Activated naive CD4-positive, alpha-beta T cell treated with anti-CD3 and anti-CD28 coated beads, Interleukin-2, amount 50 U/mL, for 72 hours (primary cell): Measurements from ENCODE around the gene DNAJC18. TPM values are rescaled to one million over a fixed set of nuclear protein-coding genes. Genes with fewer than 3 reads are reported as not detected.

ENCODE experiments used
- ATAC-seq, 2 donors: fragments of 150-1000 bp; cut with Tn5 transposase; 2 replicates each; pipeline ENCODE4 v1.10.0; 2021; ENCODE audit warnings: mild to moderate bottlenecking in 2 of 2, moderate library complexity in 2 of 2
- DNase-seq, 2 donors: peaks; one replicate each; pipeline ENCODE4 v3.0.0; 2021 to 2022; ENCODE audit warnings: low spot score in 2 of 2
- H3K27ac Mint-ChIP-seq, 2 donors: one replicate each; pipeline ENCODE4 v1.8.0; 2022; ENCODE audit warnings: mild to moderate bottlenecking in 2 of 2, mixed read lengths in 2 of 2
- H3K36me3 Mint-ChIP-seq, 2 donors: one replicate each; pipeline ENCODE4 v1.8.0; 2022; ENCODE audit warnings: mixed read lengths in 2 of 2
- H3K9me3 Mint-ChIP-seq, 2 donors: one replicate each; pipeline ENCODE4 v1.8.0; 2022; ENCODE audit warnings: mixed read lengths in 2 of 2
- total RNA-seq, 2 donors: library from RNA; stranded (reverse); gene quantifications; one replicate each; pipeline ENCODE4 v1.2.3, GENCODE V29; 2022

Gene DNAJC18
- total RNA-seq, 2 donors from 2014 or later = 13.5 to 47.3 TPM

DNA sequence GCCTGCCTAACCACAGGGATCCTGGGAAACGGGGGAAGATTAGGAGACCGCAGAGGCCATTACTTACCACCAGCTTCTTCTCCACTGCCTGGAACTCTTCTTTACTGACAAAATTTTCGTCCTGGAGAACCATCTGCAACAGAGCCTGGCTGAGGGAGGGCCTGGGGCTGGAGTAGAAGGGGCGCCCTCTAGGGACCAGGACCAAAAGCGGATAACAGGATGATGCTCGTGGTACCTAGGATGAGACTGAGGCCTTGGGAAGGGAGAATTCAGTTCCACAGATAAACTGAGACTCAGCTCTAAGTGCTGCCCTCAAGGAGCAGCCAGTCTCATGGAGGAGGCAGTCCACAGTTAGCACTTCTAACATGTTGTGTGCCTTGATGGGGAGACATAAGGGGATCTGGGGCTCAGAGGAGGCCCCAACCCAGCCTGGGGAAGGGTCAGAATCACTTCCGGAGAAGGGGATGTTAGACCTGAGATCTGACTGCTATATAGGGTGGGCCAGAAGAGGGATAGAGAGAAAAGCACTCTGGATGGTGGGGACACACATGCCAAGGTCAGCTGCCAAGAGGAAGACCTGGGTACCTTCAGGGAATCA lies 36.7 kb downstream of the DNAJC18 start:
- no peaks in the 10 kb centered on the region for H3K9me3 Mint-ChIP-seq
- DNase-seq = peak in 1 of 2 donors; percentile 26
- no peak for ATAC-seq
- H3K27ac Mint-ChIP-seq = peak overlapping the region; percentile 24 to 92
- peaks cover 0 to 5% of the 10 kb centered on the region in 2 donors for H3K36me3 Mint-ChIP-seq

DNA sequence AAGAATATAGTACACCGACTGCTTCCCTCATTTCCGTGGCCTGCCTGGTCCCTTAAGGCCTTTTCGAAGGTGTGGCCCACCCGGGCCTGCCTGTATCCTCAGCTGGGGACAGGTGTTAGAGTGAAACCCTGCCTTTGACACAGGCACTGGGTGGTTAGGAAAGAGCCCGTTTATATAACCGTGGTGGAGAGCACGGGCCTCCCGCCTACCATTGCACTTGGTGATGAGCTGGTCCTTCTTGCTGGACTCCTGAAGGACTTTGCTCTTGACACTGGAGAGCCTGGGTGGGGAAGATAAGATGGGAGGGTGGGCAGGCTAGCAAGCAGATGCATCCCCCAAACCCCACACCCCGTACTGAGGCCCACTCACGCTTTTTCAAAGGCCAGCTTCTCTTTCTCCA lies 37.8 kb downstream of the DNAJC18 start:
- no peaks in the 10 kb centered on the region for H3K9me3 Mint-ChIP-seq
- H3K27ac Mint-ChIP-seq = no peak overlapping the region
- no peak for ATAC-seq
- peaks cover 5 to 9% of the 10 kb centered on the region in 2 donors for H3K36me3 Mint-ChIP-seq
- no peak for DNase-seq

DNA sequence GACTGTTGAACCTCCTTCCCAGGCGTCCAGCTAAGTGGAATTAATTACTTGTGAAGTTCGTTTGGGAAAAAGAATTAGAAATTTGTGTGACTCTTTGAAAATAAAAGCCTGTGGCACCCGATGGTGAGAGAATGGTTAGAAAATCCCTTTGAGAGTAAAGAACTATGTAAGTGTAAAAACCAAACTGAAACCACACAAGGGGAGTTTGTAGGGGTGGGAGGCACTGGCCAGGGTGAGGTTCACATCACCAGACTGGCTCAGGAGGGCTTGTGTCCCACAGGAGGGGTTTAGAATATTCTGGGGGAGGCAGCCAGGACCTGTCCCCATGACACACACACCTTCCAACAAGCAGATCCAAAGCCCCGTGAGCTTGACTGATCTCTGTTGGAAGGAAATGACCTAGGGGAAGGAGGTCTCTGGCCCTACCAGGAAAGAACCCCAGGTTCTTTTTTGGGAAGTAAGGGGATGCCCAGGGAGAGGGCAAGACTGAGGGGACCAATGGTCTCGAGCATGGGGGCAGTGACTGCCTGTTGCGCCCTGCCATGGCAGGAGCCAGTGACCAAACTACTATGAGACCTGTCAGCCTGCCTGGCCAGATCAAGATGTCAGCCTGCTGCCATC lies 39.7 kb downstream of the DNAJC18 start:
- ATAC-seq (no peak), DNase-seq (no peak)
- peaks cover 5 to 13% of the 10 kb centered on the region in 2 donors for H3K36me3 Mint-ChIP-seq
- H3K27ac Mint-ChIP-seq = no peak overlapping the region
- no peaks in the 10 kb centered on the region for H3K9me3 Mint-ChIP-seq

DNA sequence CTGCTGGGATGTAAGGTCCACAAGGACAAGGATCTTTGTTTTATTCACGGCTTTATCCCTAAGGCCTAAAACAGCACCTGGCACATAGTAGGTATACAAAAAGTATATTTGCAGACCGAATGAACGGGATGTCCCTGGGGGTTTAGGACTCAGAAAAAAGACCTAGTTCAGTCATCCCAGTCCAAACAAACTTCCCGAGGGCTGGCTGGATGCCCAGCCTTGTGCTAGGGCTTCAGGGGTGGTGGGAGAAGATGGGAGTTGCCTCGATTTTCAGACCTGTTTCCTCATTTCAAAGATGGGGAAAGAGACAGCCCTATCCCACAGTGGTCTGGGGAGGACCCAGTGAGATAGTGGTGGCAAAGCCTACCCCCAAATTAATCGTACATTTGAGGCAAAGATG lies 41.4 kb downstream of the DNAJC18 start:
- no peak for ATAC-seq
- DNase-seq = no peak
- Mint-ChIP-seq H3K36me3 (peaks cover 11 to 19% of the 10 kb centered on the region in 2 donors), H3K9me3 (no peaks in the 10 kb centered on the region), H3K27ac (peak overlapping the region; percentile 48 to 55)

DNA sequence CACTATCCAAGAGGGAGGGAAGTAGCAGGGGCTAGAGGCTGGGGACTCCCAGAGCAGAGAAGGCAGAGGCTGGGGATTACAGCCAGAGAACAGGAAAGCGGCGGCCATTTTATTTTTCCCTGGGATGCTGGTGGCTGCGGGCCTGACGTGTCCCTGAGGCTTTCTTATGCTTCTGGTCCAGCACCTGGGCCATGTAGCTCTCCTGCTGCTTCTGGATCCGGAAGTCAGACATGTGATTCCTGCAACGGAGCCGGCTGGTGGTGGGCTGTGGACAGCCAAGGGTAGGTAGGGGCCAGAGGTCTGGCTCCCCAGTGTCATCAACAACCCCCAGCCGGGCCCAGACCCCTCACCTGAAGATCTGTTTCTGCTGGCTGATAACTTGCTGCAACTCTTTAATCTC lies 42.6 kb downstream of the DNAJC18 start:
- H3K36me3 Mint-ChIP-seq = peaks cover 17 to 27% of the 10 kb centered on the region in 2 donors
- H3K27ac Mint-ChIP-seq = no peak overlapping the region
- no peak for ATAC-seq
- H3K9me3 Mint-ChIP-seq = no peaks in the 10 kb centered on the region
- no peak for DNase-seq

DNA sequence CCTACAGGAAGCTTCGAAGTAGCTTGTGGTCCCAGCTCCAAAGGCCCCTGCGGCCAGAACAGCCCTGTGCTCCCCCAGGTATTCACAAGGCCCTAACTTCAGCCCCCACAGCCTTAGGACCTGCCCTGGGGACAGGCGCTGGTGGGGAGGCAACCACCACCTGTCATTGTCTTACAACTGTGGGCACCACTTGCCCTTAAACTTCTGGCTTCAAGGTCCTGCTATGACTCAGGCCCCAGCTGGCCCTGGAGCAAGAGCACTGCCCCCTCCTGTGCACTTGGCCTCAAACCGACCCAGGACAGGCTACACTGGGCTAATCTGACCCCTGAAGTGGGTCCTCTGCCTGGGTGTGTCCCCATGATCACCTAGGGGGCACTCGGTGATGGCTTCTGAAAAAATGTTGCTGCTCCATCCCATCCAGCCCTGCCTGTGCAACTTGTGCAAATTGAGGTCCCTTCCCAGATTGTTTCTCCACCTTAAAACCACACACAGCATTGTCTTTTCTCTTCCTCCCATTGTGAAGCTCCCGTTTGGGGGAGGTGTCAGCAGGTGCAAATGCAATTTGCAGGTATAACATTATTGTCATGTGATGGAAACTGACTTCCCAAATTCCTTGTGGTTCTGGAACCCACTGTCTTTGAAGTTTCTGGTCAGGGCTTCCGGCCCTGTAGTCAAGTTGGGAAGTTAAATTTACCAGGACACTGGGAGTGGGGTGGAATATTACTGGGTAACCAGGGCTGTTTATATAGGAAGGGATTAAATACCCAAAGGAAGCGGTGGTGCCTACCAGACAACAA lies 43.3 kb downstream of the DNAJC18 start:
- ATAC-seq (no peak), DNase-seq (no peak)
- Mint-ChIP-seq H3K36me3 (peaks cover 22 to 30% of the 10 kb centered on the region in 2 donors), H3K27ac (no peak overlapping the region), H3K9me3 (no peaks in the 10 kb centered on the region)

DNA sequence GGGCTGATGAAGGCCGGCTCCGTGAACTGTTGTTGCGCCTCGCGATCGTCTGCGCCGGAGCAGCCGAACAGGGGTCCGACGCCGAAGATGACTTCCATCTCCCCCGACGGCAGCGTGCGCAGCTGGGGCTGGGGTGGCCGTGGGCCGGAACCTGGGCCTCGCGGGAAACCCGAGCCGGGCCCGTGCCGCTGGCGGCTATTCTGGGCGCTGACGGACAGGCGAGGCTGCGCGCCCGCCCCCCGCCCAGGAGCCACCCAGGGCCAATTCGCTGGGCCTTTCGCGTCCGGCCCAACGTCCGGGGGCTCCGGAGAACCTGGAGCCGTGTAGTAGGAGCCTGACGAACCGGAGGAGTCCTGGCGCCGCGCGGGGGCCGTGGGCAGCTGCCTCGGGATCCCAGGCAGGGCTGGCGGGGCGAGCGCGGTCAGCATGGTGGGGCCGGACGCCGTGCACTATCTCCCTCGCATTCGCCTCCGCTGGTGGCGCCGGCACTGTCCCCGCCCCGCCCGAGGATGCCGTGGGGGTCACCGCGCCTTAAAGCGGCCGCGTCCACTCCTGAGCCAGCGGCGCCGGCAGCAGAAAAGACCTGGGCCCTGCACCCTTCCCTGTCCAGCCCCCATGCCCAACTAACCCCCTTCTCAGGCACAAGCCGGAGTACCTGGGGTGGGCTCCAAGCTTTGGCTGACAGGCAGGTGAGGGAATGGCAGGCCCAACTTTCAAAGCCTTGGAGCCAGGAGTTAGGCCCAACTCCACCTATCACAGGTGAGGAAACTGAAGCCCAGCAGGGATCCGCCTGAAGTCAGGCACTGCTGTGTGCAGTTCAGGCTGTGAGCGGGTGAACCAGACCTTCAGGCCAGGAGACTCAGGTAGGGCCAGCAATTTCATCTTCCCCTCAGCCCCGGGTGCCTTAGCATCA lies 44.4 kb downstream of the DNAJC18 start, which contains the start of gene PROB1:
Gene PROB1, minus strand, starts transcription at position 451 of the 913 bp plus-strand sequence. Its CDS starts 23 bp downstream, at position 428.
- ATAC-seq = no peak
- no peaks in the 10 kb centered on the region for H3K9me3 Mint-ChIP-seq
- peak within 1 kb of the TSS in 1 of 2 donors; percentile 92 for H3K27ac Mint-ChIP-seq
- DNase-seq = no peak
- peaks cover 22 to 30% of the 10 kb centered on the region in 2 donors for H3K36me3 Mint-ChIP-seq

DNA sequence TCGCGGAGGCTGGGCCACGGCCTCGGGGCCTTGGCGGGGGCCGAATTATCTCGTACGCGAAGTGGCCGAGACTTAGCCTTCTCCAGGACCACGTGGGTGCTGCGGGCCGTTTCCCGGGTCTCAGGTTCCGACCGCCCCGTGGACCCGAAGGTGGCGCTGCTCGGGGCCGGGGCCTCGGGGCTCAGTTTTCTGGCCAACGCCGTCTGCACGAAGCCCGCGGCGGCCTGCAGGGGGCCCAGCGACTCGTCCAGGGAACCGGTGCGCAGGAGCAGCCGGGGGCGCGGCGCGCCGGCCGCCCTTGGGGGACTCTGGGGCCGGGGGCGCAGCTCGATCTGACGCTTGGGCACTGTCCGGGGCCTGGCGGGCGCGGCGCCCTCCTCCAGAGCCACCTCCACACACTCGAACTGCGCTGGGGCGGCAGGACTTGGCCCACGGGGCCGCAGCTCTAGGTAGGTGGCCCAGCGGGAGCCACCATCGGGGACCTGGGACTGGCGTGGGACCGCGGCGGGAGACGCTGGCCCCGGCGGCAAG lies 45.1 kb downstream of the DNAJC18 start:
- Mint-ChIP-seq H3K36me3 (peaks cover 19 to 30% of the 10 kb centered on the region in 2 donors), H3K27ac (peak overlapping the region in 1 of 2 donors; percentile 92), H3K9me3 (no peaks in the 10 kb centered on the region)
- peak; percentile 71 to 75 for DNase-seq
- no peak for ATAC-seq

DNA sequence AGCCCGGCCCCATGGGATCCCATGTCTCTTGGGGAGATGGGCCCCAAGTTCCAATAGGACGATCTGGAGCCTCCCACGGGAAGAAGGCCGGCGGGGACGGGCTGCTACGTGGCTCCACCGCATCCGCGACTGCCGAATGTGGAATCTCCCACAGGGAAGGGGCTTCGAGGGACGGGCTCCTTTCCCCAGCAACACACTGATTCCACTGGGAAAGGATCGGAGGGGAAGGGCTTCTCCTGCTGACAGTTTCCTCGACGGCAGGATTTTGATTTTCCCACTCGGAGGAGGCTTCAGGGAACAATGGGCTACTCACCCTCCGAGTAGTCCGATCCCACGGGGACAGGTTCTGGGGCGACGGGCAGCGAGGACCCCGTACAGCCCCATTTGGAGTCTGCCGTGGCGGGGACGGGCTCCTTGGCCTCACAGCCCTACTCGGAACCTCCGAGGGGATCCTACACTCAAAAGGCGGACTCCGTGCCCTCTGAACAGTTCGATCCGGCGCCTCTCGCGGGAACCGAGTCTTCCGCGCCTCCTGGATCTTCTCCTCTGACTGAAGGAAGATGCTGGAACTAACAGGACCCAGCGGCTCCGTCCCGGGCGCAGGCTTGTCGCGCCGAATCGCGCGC lies 45.7 kb downstream of the DNAJC18 start:
- peak overlapping the region; percentile 60 to 92 for H3K27ac Mint-ChIP-seq
- peaks cover 17 to 30% of the 10 kb centered on the region in 2 donors for H3K36me3 Mint-ChIP-seq
- ATAC-seq (no peak), DNase-seq (no peak)
- no peaks in the 10 kb centered on the region for H3K9me3 Mint-ChIP-seq

DNA sequence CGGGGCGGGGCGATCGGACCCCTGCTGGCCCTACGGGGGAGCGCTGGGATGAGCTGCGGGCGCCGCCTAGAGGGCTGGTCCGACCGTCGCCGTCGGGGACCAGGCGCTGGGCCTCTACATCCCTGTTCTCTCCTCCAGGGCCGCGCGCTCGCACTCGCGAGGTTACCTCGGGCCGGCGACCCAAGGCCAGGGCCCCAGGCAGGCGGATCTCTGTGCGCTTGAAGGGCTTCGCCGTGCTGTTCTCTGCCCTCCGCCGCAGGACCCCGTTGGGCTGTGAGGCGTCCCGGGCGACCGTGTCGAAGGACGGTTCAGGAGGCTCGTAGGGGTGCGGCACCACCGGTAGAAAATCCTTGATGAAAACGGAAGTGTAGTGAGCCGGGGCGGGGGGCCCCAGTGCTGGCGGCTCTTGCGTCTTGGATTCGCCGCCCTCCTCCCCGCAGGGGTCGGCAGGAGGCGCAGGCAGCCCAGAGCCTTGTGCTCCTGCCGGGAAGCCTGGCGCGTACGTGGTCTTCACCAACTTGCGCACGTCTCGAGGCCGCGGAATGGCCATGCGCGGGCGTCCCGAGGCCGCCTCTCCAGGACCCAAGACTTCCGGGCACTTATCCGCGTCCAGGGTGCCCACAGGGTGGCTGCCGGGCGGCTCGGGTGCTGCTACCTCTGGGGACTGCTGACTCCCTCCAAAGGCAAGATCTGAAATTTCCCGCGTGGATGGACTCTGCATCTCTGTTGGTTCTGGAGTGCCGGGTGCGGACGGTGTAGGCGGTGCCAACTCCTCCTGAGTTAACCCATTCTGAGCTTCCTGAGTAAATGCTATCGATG lies 46.4 kb downstream of the DNAJC18 start:
- Mint-ChIP-seq H3K36me3 (peaks cover 17 to 30% of the 10 kb centered on the region in 2 donors), H3K9me3 (no peaks in the 10 kb centered on the region), H3K27ac (peak overlapping the region; percentile 77 to 92)
- DNase-seq (peak; percentile 88 to 90), ATAC-seq (peak; percentile 61 to 84)

DNA sequence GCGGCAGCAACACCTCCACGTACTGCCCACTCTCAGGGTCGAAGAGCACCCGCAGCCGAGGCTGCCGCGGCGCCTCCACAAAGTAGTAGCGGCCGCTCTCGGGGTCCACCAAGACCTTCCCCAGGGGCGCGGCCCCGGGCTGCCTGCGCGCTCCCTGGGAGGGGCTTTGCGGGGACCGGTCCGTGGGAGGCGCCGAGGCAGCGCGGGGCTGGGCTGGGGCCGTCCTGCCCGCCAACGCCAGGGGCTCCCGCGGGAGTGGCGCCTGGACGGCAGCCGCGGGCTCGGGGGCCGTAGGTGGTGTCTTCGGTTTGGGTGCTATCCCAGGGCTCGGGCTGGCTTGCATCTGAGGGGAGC lies 47.0 kb downstream of the DNAJC18 start:
- ATAC-seq = peak in 1 of 2 donors; percentile 53
- Mint-ChIP-seq H3K27ac (peak overlapping the region in 1 of 2 donors; percentile 94), H3K9me3 (no peaks in the 10 kb centered on the region), H3K36me3 (peaks cover 17 to 29% of the 10 kb centered on the region in 2 donors)
- DNase-seq = no peak

DNA sequence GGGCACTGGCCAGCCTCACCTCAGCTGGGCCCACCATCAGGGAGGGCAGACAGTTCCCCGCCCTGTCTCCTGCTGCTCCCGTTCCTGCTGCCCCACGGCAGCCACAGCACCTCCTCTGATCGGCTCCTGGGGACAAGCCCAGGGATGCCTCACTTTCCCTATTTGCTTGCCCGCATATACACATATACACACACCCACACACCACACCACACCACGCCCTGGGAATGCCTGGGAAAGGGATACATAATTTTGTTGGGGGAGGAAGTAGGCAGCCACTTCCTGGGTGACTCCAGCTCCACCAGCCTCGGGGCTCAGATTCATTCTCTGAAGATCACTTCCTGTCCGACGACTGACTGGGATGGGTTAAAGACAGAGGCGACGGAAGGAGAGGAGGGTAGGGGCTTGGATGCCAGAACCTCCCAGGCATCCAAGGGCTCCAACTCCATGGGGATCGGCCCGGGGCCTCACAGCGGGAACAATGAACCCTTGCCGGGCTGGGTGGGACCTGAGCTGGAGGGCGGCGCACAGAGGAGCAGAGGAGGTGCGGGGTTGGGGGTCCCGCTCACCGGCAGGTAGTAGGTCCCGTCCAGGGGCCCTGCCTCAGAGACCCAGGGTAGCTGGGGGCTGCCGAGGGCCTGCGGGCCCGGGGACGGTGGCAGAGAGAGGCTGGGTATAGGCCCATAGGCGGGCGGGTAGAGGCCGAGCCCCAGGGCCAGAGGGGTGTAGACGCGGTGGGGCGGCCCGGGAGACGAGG lies 47.6 kb downstream of the DNAJC18 start:
- Mint-ChIP-seq H3K36me3 (peaks cover 17 to 23% of the 10 kb centered on the region in 2 donors), H3K27ac (peak overlapping the region; percentile 94 to 98), H3K9me3 (no peaks in the 10 kb centered on the region)
- peak in 1 of 2 donors; percentile 22 for DNase-seq
- peak in 1 of 2 donors; percentile 10 for ATAC-seq

DNA sequence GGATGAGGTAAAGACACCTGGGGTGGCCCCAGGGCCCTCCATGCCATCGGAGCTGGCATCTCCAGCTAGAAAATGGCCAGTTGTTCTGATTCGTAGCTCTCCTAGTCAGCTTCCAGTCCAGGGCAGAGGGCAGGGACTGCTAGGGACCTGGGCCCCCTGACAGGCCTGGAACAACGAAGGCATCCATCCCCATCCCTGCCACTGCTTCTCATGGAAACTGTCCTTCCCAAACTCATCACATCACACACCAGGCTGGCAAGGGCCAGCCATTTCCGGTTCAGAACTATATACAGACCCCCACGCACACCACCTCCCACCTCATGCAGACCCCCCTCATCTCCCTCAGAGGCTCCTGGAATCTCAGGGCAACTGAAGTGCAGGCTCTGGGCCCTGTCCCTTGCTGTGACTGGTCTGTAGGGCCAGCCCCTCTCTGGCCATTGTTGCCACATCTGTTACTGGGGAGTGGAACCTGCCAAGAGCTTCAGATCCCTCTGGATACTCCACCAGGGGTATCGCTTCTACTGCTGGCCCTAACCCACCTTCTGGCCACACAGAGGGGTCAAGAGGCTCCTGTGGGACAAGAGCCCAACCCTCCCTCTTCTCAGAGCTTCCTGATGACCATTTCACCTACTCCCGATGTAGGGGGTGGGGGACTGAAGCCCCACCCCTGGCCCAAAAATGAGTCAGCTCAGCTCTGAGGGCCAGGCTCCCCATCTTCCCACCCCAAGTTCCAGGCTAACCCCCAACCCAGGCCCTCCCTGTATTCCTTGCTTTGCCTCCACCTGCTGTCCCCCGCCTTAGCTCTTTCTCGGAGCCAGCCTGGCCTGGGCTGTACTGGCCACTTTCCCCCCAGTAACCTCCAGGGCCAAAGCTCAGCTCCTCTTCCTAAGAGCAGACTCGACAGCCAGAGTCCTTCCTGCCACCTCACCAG lies 48.4 kb downstream of the DNAJC18 start:
- Mint-ChIP-seq H3K9me3 (no peaks in the 10 kb centered on the region), H3K36me3 (peaks cover 17% of the 10 kb centered on the region in 2 donors), H3K27ac (peak overlapping the region; percentile 94 to 98)
- ATAC-seq (no peak), DNase-seq (no peak)
